Suppressor macrophage treated with lipopolysaccharide for 1 hour (primary cell): ENCODE measurements around the gene PCGF3.
"Not testable (repeated sequence)": the region's sequence is repeated elsewhere in the genome, so short reads cannot be mapped to it uniquely, and the experiment has no call there.

Source experiments
- DNase-seq, 3 donors: peaks; one replicate each; pipeline ENCODE4 v3.0.0-alpha.2; 2020 to 2022

The PCGF3 gene

GRCh38 chr4:705278-706082, at the start of gene PCGF3:
Gene PCGF3 (plus strand): TSS chr4:705832. CDS start chr4:733681, 27,849 bp downstream.
- DNase-seq, result peak; percentile 98 to 100 (median 99)

GRCh38 chr4:656436-657337, 48.9 kb upstream of the PCGF3 start:
- no peak for DNase-seq

GRCh38 chr4:657338-657833, 48.2 kb upstream of the PCGF3 start:
- DNase-seq, result no peak

GRCh38 chr4:657834-658667, 47.6 kb upstream of the PCGF3 start:
- DNase-seq, result no peak

- DNase-seq, result no peak
These were observed 46.7 kb upstream of the PCGF3 start for GRCh38 chr4:658681-659667.

GRCh38 chr4:659851-660250, 45.8 kb upstream of the PCGF3 start:
- no peak for DNase-seq

- DNase-seq, result no peak
These were observed 45.2 kb upstream of the PCGF3 start for GRCh38 chr4:660401-660800.

- DNase-seq, result no peak
These were observed 44.4 kb upstream of the PCGF3 start for GRCh38 chr4:661231-661630.

GRCh38 chr4:661881-662761, 43.5 kb upstream of the PCGF3 start:
- no peak for DNase-seq

GRCh38 chr4:663046-663437, 42.6 kb upstream of the PCGF3 start:
- DNase-seq, result no peak

GRCh38 chr4:663438-664428, 41.9 kb upstream of the PCGF3 start:
- peak; percentile 37 to 64 (median 41) for DNase-seq

- DNase-seq, result no peak
These were observed 40.9 kb upstream of the PCGF3 start for GRCh38 chr4:664713-665231.

- DNase-seq, result no peak
These were observed 40.3 kb upstream of the PCGF3 start for GRCh38 chr4:665381-665750.

GRCh38 chr4:665751-666435, 39.7 kb upstream of the PCGF3 start:
- DNase-seq, result no peak

- no peak for DNase-seq
These were observed 39.2 kb upstream of the PCGF3 start for GRCh38 chr4:666436-666810.

GRCh38 chr4:666822-667544, 38.6 kb upstream of the PCGF3 start:
- DNase-seq, result no peak

- no peak for DNase-seq
These were observed 38.1 kb upstream of the PCGF3 start for GRCh38 chr4:667545-667925.

GRCh38 chr4:668219-668618, 37.4 kb upstream of the PCGF3 start:
- not testable (repeated sequence) for DNase-seq
